HG03575 (cell line): ENCODE data around the gene TMEM263.

Source experiments
- ATAC-seq: cut with Tn5 transposase; IDR thresholded peaks from one replicate; pipeline ENCODE4 v1.9.1; 2021; ENCODE audit not compliant: unreplicated experiment, insufficient number of reproducible peaks, low FRiP score; ENCODE audit errors: extremely low read depth

The TMEM263 gene

DNA sequence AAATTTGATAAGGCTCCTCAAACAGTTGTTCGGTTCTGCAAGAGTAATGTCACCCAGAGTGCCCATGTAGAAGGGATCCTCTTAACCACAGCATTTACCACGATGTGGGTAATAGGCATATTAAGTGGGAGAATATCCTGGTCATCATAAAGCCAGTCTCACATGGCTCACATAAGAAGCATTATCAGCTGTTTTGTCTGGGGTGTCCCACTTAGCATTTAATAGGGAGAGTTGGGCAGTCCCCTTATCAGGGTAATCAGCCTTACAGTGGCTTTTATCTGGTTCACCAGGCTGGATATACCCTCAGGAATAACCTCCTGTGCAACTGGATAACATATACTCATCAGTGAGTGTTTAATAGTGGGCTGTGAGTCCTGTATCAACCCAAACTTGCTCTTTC is 12.9 kb upstream of the TMEM263 start:
- no peak for ATAC-seq

DNA sequence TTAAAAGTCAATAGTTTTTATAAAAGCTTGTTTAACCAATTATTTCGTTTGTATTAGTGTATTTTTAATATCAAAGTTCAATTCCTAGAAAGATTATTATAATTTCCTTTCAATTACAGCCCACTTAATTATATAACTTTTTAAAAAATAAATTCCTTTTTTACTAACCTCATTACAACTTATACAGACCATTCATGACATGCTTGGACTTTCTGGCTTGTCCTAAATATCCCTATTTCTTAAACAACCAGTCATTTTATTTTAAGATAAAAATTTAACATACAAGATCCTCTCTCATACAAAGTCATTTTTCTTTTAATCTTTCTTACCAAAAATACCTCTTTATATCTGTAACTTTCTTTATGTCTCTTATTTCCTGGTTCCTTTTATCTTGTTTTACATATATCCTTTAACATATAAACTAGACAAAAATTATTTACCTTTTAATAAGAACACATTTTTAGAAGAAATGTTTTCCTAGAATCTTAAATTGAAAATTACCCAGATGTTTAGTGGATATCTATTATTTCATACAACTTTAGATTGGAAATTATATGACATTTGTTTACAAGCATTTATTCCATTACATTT is 10.4 kb upstream of the TMEM263 start:
- ATAC-seq, result no peak

DNA sequence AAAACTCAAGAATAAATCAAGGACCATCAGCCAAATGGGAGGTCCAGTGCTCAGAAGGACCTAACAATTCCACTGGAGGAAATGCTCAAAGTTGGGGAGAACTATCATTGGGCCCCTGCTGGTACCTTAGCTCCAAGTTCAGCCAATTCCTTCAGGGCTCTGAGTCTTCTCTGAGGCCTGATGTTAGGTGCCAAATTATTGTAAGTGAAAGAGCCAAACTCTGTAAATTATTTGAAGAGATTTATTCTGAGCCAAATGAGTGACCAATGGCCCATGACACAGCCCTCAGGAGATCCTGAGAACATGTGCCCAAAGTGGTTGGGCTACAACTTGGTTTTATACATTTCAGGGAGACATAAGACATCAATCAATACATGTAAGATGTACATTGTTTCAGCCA is 8.2 kb upstream of the TMEM263 start:
- no peak for ATAC-seq

DNA sequence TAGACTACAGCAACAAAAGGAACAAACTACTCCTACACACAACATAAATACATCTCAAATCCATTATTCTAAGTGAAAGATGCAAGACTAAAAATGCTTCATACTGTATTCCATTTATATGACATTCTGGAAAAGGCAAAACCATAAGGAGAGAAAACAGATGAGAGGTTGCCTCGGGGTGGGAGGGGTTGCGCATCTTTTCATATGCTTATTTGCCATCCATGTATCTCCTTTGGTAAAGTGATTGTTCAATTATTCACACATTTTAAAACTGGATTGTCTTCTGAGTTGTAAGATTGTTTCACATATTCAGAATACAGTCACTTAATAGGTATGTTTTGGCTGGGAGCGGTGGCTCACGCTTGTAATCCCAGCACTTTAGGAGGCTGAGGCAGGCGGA is 5.1 kb upstream of the TMEM263 start:
- ATAC-seq, result no peak

DNA sequence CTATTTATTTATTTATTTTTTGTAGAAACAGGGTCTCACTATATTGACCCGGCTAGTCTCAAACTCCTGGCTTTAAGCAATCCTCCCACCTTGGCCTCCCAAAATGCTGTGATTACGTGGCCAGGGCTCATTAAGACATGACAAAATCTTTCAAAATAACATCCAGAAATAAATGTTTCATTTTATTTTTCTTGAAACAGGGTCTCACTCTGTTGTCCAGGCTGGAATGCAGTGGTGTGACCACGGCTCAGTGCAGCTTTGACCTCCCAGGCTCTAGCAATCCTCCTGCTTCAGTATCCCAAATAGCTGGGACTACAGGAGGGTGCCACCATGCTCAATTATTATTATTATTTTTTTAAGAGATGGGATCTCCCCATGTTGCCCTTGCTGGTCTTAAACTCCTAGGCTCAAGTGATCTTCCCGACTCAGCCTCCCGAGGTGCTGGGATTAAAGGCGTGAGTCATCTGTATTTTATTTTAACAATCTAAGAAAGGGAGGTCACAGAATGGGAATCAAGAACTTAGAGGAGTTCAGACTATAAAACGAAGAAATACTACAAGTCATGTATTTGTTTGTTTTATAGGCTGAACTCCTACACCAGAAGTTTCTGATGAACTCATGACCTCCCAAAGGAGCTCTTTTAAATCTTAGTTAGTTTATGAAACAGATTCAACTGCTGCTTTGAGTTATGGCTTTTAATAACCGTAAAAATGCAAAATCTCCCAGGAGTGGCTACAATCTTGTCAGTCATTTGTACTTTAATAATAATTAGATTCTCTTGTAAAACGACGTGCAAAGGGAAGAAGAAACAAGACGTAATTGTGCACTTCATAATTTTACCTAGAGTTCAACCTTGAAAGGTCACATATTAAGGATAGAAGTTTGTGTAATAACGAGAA is 2.1 kb upstream of the TMEM263 start:
- ATAC-seq, result no peak

DNA sequence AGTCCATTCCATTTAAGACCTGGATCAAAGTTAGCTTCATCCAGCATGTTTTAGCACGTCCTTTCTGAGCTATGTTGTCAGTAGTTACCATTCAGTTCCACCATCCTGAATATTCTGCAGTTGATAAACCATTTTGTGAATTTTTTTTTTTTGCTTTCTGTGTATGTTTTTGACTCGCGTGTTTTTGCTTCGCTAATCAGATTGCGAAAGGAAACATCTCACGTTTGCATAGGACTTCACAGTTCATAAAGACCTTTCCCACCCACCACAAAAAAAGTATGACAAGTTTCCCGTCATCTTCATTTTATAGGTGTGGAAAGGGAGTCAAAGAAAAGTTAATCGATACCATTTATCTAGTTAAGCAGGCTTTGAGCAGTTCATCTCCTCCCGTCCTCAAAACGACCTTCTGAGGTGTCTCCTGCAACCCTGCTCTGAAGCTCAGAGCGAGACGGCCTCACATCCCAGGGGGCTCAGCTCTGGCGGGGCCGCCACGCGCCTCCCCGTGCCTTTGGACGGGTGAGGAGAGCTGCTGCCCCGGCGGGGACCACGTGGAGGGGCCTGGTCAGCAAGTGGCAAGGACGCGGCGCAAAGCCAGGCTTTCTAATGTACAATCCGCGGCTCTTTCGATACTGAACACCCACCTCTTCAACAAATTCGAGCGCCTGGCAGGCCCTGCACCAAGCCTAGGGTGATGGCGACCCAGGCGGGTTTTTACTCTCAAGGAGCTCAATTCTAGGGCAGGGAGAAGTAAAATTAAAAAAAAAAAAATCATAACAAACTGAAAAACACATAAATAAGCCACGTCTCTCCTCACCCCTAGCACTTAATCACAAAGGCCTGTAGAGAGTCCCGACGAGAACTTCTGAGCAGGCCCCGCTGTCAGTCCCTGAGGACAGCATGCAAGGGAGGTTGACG is 988 bp upstream of the TMEM263 start:
- ATAC-seq, result no peak

DNA sequence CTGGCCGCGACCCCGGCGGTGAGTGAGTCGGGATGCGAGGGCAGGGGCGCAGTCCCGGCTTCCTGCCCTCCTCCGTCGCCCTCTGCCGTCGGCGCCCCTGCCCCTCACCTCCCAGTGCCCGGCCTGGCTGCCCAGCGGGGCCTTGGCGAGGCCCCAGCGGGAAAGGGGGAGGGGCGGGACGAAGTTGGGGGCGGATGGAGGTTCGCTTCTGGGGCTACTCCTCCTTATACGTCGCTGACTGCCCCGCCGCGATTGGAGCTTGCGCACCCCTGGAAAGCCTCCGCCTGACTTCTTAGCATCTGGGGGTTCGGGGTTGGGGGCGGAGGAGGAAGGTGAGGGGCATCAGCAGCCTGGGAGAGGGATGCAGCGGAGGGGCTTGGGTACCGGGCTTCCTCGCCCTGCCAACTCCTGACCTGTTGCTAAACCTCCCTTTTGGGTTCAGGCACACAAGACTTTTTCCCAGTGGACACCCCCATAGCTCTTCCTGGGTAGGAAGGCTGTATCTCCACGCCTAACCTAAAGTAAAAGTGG is 406 bp downstream of the TMEM263 start:
- no peak for ATAC-seq

DNA sequence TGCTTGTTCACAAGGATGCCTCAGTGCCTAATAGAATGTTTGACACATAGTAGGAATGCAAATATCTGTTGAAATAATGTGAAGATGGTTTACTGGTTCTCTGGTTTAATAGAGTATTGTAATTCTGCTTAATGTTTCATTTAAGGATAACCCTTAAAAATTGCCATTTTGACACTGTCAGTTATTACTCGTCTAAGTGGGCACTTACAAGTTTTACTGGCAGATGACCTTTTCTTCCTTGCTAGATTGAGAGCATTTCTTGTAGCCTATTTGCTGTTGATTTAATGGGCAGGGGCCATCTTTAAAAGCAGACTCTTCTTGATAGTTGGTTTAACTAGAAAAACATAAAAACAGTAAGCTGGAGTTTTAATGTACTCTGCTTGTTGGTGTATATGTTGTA is 1.9 kb downstream of the TMEM263 start:
- no peak for ATAC-seq

DNA sequence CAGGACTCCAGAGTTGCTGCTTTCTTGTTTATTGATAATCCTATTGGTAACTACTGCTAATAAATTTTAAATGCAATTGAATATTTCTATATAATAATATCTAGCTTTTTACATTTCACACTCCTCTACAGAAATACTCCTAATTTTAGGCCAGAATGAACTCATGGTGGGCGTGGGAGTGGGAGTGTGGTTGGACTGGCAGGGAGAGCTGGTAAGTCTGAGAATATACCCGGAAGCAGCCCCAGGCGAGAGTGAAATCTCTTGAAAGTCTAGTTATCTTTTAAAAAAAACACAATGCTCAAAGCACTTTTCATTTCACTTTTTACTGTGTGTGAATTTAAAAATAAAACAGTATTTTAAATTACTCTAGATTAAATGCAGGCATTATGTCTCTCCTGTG is 4.7 kb downstream of the TMEM263 start:
- no peak for ATAC-seq

DNA sequence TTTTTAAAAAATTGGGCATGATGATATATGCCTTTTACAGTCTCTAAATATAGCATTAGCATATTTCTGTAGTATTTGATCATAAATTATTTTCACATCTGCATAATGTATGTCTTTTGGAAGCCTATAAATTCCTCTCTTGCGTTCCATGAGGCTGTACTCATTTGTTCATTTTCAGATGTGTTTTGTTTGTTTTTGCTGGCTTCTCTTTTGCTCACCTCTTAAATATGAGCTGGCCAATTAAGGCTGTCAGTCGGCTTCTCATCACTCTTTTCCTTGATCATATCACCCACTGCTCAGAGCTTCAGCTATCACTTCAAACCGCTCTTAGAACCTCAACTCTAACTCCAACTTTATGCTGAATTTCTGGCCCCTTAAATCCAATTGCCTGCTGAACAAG is 6.6 kb downstream of the TMEM263 start:
- no peak for ATAC-seq

DNA sequence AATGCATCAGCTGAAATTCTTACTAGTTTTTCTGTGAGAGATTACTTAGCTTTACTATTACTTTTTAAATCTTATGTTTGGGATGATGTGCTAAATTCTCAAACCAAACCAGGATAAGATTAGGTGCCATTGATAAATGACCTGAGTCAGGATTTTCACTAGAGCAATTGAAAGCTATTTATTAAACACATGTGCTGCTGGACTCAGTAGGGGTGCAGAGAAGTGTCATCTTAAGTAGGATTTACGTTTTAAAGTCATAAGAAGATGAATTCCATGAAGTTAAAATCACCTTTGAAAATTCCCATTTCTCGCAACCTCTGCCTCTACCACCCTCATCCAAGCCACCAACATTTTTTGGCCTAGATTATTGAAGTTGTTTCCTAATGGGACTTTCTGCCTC is 8.8 kb downstream of the TMEM263 start:
- no peak for ATAC-seq

DNA sequence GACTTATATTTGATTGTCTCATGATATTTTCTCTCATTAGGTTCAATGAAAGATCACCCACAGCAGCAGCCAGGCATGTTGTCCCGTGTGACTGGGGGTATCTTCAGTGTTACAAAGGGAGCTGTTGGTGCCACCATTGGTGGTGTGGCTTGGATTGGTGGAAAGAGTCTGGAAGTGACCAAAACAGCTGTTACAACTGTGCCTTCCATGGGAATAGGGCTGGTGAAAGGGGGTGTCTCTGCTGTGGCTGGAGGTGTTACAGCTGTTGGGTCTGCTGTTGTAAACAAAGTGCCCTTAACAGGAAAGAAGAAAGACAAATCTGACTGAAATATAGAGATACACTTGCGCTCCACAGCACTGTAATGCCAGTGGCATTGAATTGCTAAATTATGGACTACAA is 15.4 kb downstream of the TMEM263 start:
- ATAC-seq, result no peak

DNA sequence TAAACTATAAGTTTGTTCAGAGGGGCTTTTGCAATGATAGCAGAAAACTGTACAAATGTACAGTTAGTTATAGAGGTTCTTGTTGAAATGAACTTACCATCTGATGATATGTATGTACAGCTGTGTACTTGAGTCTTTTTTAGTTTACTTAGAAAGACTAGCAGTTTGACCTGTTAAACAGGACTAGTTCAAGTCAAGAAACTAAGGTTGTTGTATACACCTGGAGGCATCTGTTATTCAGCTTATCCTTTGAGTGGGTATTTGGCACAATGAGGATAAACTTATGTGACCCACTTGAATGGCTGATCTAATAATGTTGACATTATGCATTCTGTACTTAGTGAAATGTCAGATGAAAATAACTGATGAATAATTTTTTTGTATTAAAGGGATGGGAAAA is 17.8 kb downstream of the TMEM263 start:
- no peak for ATAC-seq

DNA sequence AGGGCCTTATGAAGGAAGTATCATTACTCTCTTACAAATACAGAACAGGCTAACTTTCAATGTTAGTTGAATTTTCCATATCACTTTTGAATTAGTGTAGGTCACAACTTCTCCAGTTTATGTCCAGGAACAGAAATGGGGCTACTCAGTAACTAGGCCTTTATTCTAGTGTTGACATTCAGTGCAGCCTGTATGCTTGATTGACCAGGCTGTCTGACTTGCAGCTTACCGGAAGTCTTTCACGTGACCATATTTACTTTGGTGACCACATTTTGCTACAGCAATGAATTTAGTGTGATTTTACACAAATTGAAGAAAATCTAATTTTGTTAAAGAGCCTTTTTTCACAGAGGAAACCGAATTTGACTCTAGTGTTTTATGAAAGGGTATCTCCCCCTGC is 18.8 kb downstream of the TMEM263 start:
- ATAC-seq, result no peak

DNA sequence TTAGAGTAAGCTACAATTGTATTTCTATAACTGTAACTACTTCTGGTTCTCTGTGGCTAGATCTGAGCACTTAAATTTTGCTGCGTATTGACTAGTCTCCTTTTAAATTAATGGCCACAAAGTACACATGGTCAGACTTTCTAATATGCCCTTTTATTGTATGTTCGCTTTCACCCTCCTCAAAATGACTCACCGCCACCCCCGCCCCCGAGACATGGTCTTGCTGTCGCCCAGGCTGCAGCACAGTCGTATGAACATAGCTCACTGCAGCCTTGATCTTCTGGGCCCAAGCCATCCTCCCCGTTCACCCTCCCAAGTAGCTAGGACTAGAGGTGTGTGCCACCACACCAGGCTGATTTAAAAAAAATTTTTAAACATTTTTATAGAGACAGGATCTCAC is 19.4 kb downstream of the TMEM263 start:
- no peak for ATAC-seq

DNA sequence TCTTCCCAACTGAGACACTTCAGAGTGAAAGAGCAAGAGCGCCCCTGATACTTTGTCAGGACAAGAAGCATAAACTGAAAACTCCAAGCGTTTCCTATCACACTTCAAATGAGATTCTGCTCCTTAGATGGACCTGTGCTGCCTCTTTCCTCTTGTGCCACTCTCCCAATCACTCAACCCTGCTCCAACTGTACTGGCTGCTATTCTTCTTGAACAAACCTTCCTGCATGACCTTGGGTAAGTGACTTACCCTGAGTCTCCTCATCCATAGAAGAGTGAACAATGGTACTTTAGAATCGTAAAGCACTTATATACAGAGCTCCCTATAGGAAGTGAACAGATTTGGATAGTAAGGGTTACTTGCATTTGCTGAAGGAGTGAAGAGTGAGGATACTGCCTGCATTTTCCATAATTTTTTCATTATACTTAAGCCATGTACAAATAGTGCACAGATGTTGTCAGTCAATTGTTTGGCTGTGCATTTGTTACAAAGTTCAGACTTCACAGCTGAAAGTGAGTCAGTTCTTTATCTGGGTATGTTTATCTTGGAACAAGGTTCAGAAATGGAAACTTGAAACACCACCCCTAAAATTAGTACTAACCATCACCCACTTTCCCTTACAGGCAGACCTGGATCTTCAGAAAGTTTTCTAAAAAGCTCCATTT is 20.4 kb downstream of the TMEM263 start:
- ATAC-seq, result no peak

DNA sequence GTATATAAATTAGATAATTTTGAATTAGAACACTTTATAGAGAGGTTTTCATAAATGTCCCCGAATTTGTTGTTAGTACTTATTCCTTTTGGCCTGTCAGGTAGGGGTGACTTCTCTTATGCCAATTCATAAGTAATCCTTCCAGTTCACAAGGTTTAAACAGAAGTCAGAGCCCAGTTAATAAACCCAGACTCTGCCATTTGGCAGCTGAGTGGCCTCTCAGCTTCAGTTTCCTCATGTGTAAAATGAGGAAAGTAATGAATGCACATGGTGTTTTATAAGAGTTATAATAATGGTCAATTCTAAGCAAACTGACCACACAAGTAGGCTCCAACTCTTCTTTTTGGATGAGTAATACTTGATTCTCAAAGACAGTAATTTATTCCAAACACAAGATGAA is 21.0 kb downstream of the TMEM263 start:
- no peak for ATAC-seq

DNA sequence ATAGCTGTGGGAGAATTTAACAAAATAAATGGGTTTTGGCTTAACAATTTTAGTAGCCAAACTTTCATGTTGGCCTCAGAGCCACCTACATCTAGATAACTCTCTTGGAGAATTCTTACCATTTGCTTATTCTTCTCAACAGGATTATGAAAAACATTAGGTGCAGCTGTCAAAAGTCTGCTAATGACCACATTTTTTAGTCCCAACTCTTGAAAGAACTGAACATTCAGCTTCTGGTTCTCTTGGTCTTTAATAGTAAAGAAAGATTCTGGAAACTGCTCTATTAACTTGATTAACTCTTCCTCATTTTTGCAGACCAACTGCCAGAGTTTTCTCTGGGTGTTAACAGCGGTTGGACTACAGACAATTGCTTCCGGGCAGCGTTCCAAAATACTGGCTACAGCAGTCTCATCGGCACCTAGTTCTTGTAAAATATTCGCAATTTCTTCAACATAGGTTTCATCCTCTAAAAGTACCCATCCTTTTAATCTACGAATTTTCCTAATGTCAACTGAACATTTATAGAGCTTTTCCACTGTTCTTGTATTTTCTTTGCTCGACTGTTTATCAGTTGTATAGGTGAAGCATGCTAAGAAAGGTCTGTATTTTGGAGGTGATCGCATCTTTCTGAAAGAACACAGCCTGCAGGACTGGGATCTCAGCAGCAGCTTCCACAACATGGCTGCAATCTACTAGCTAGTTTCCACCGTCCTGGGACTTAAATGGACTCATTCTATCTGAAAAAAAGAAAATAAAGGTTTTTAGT is 22.5 kb downstream of the TMEM263 start:
- no peak for ATAC-seq
